Gastrocnemius medialis (tissue), 4 donors: Measurements from ENCODE around the gene CHID1. TPM values are rescaled to one million over a fixed set of nuclear protein-coding genes. Genes with fewer than 3 reads are reported as not detected.

Source experiments
- ATAC-seq, 2 donors: fragments of 150-250 bp; one replicate each; pipeline ENCODE4 v1.9.1; 2016
- DNase-seq, 2 donors: peaks; one replicate each; pipeline ENCODE4 v3.0.0-alpha.2; 2019
- H3K27ac ChIP-seq, 4 donors: fragments of 200-600 bp; sonication (generic); 1 replicate in 1 of 4; 2 replicates in 3 of 4; pipeline ENCODE4 v1.5.1; 2016 to 2018; ENCODE audit warnings: mild to moderate bottlenecking in 2 of 4, moderate library complexity in 1 of 4
- H3K27me3 ChIP-seq, 3 donors: fragments of 200-600 bp; sonication (generic) in 2 of 3; 1 replicate in 1 of 3; 2 replicates in 2 of 3; pipeline versions ENCODE4 v1.5.1 to v1.6.0; 2016 to 2019; ENCODE audit warnings: mild to moderate bottlenecking in 1 of 3, moderate library complexity in 1 of 3
- H3K36me3 ChIP-seq, 2 donors: fragments of 200-600 bp; sonication (generic) in 1 of 2; one replicate each; pipeline ENCODE4 v1.5.1; 2017 to 2018
- H3K4me1 ChIP-seq, 2 donors: fragments of 200-600 bp; sonication (generic) in 1 of 2; one replicate each; pipeline ENCODE4 v1.5.1; 2016 to 2017; ENCODE audit warnings: mild to moderate bottlenecking in 2 of 2
- H3K4me3 ChIP-seq, 4 donors: fragments of 200-600 bp; sonication (generic) in 3 of 4; 1 replicate in 1 of 4; 2 replicates in 3 of 4; pipeline ENCODE4 v1.5.1; 2016 to 2019; ENCODE audit warnings: mild to moderate bottlenecking in 2 of 4
- H3K9me3 ChIP-seq, 3 donors: fragments of 200-600 bp; sonication (generic) in 2 of 3; 1 replicate in 1 of 3; 2 replicates in 2 of 3; pipeline ENCODE4 v1.5.1; 2016 to 2019
- CTCF ChIP-seq, 5 experiments: fragments of 450-650 bp in 3 of 5; fragments of 200-600 bp in 2 of 5; sonication (generic) in 2 of 5; IDR thresholded peaks in 4 of 5; conservative IDR thresholded peaks in 1 of 5; 1 replicate in 4 of 5; 2 replicates in 1 of 5; pipeline ENCODE4 v1.5.1; 2016 to 2019; ENCODE audit warnings: antibody characterized with exemption in 5 of 5, mild to moderate bottlenecking in 3 of 5, moderate library complexity in 3 of 5
- POLR2A ChIP-seq, 2 donors: fragments of 450-650 bp; IDR thresholded peaks; one replicate each; pipeline ENCODE4 v1.6.1; 2017; ENCODE audit warnings: antibody characterized with exemption in 2 of 2, mild to moderate bottlenecking in 2 of 2, moderate library complexity in 2 of 2
- in situ Hi-C, 4 donors: fragments of 200-750 bp; cut with MboI; loops; one replicate each; pipeline versions ENCODE4 v1.15.0 to v1.8.0; 2017; ENCODE audit warnings: low sequenced_read_pairs in 4 of 4
- intact Hi-C: fragments of 100-400 bp; cut with DNase I; formaldehyde crosslinking; loops from one replicate; pipeline ENCODE4 v1.15.1; 2023; ENCODE audit warnings: low total_unique reads
- total RNA-seq, 4 donors: library from RNA; depleted of rRNA; stranded (reverse); fragments of >200 nt; gene quantifications; one replicate each; pipeline versions ENCODE4 v1.1.0 to v1.2.3, GENCODE V29; 2016

Gene CHID1
- total RNA-seq, 4 donors from 2014 or later: 23.3 to 43.2 (median 33.1) TPM

GRCh38 chr11:907668-908067 is 2.9 kb downstream of the CHID1 start:
- intact Hi-C loops: no loop called here
- no peak overlapping the region for H3K27ac ChIP-seq
- H3K9me3 ChIP-seq: no peaks in the 10 kb centered on the region
- peaks cover 11 to 14% of the 10 kb centered on the region in 2 donors for H3K4me1 ChIP-seq
- peaks cover 0 to 20% of the 10 kb centered on the region in 2 donors for H3K36me3 ChIP-seq
- in situ Hi-C loops: no loop called here
- no peaks in the 10 kb centered on the region for H3K27me3 ChIP-seq
- DNase-seq (no peak), ATAC-seq (no peak)
- H3K4me3 ChIP-seq: no peak overlapping the region
- TF ChIP-seq POLR2A (IDR thresholded peaks at IDR 0.05): no peak
- TF ChIP-seq CTCF (IDR thresholded peaks at IDR 0.05 in 4 of 5, conservative IDR thresholded peaks at IDR 0.05 in 1 of 5): no peak

- intact Hi-C loops: no loop called here
- Histone ChIP-seq H3K4me3 (no peak overlapping the region), H3K36me3 (peaks cover 0 to 37% of the 10 kb centered on the region in 2 donors), H3K9me3 (no peaks in the 10 kb centered on the region), H3K4me1 (peaks cover 7 to 9% of the 10 kb centered on the region in 2 donors), H3K27ac (no peak overlapping the region), H3K27me3 (no peaks in the 10 kb centered on the region)
- no peak for DNase-seq
- ATAC-seq: no peak
- in situ Hi-C loops: no loop called here
- TF ChIP-seq POLR2A (IDR thresholded peaks at IDR 0.05) (no peak), CTCF (IDR thresholded peaks at IDR 0.05 in 4 of 5, conservative IDR thresholded peaks at IDR 0.05 in 1 of 5) (no peak)
Measured at GRCh38 chr11:905952-906351, 4.7 kb downstream of the CHID1 start.

- in situ Hi-C loops (no loop called here), intact Hi-C loops (no loop called here)
- H3K27me3 ChIP-seq: no peaks in the 10 kb centered on the region
- peaks cover 0 to 53% of the 10 kb centered on the region in 2 donors for H3K36me3 ChIP-seq
- H3K4me3 ChIP-seq: no peak overlapping the region
- H3K4me1 ChIP-seq: peaks cover under 1 to 2% of the 10 kb centered on the region in 2 donors
- no peak overlapping the region for H3K27ac ChIP-seq
- no peaks in the 10 kb centered on the region for H3K9me3 ChIP-seq
- ATAC-seq (no peak), DNase-seq (no peak)
- TF ChIP-seq POLR2A (IDR thresholded peaks at IDR 0.05) (no peak), CTCF (IDR thresholded peaks at IDR 0.05 in 4 of 5, conservative IDR thresholded peaks at IDR 0.05 in 1 of 5) (no peak)
Measured at GRCh38 chr11:904380-904779, 6.2 kb downstream of the CHID1 start.

- intact Hi-C loops (no loop called here), in situ Hi-C loops (no loop called here)
- H3K4me3 ChIP-seq: no peak overlapping the region
- ATAC-seq (no peak), DNase-seq (no peak)
- no peaks in the 10 kb centered on the region for H3K9me3 ChIP-seq
- TF ChIP-seq POLR2A (IDR thresholded peaks at IDR 0.05): no peak
- TF ChIP-seq CTCF (IDR thresholded peaks at IDR 0.05 in 4 of 5, conservative IDR thresholded peaks at IDR 0.05 in 1 of 5): no peak
- no peak overlapping the region for H3K27ac ChIP-seq
- H3K36me3 ChIP-seq: peaks cover 0 to 68% of the 10 kb centered on the region in 2 donors
- no peaks in the 10 kb centered on the region for H3K4me1 ChIP-seq
- H3K27me3 ChIP-seq: no peaks in the 10 kb centered on the region
Measured at GRCh38 chr11:901452-902061, 9.1 kb downstream of the CHID1 start.

GRCh38 chr11:900545-900944 is 10.1 kb downstream of the CHID1 start:
- DNase-seq (no peak), ATAC-seq (no peak)
- H3K36me3 ChIP-seq: peaks cover 0 to 68% of the 10 kb centered on the region in 2 donors
- in situ Hi-C loops (no loop called here), intact Hi-C loops (no loop called here)
- no peak overlapping the region for H3K4me3 ChIP-seq
- no peaks in the 10 kb centered on the region for H3K27me3 ChIP-seq
- no peaks in the 10 kb centered on the region for H3K4me1 ChIP-seq
- no peak overlapping the region for H3K27ac ChIP-seq
- no peaks in the 10 kb centered on the region for H3K9me3 ChIP-seq
- TF ChIP-seq CTCF (IDR thresholded peaks at IDR 0.05 in 4 of 5, conservative IDR thresholded peaks at IDR 0.05 in 1 of 5): no peak
- TF ChIP-seq POLR2A (IDR thresholded peaks at IDR 0.05): no peak
